ENCODE data around the gene TFIP11. TPM values are rescaled to one million over a fixed set of nuclear protein-coding genes. Genes with fewer than 3 reads are reported as not detected.

The TFIP11 gene
- total and polyA plus RNA-seq, 7 experiments from 2014 or later, result 25.8 to 107 (median 67.9) TPM

DNA sequence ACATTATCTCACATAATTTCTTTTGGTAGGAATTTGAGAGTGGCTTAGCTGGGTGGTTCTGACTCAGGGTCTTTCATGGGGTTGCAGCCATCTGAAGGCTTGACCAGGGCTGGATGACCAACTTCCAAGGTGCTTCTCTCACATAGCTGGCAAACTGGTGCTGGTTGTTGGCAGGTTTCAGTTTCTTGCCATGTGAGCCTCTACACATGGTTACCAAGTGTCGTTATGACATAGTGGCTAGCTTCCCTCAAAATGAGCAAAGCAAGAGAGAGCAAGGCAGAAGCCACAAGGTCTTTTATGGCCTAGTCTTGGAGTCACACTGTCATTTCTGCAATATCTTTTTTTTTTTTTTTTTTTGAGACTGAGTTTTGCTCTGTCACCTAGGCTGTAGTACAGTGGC is 4.2 kb upstream of the TFIP11 start:
- Histone ChIP-seq H3K4me1 (ENCODE audit: control insufficient read depth in 2 of 2, insufficient read depth in 2 of 2, low read length in 2 of 2) (peaks cover 4 to 10% of the 10 kb centered on the region in 2 donors), H3K27me3 (ENCODE audit: control insufficient read depth in 2 of 2, insufficient read depth in 2 of 2, low read length in 2 of 2) (no peaks in the 10 kb centered on the region), H3K9me3 (ENCODE audit: control insufficient read depth in 2 of 3, low read length in 3 of 3) (no peaks in the 10 kb centered on the region), H3K27ac (ENCODE audit: low read depth, low read length) (no peak overlapping the region), H3K36me3 (ENCODE audit: control insufficient read depth in 2 of 3, insufficient read depth in 3 of 3, low read length in 3 of 3) (peaks cover 0 to 7% (median 0%) of the 10 kb centered on the region in 3 experiments), H3K4me3 (ENCODE audit: low read length) (no peak overlapping the region)
- no peaks in the 10 kb centered on the region for H3K9me3 Mint-ChIP-seq
- no peak for ATAC-seq
- no peak overlapping the region for H3K27ac Mint-ChIP-seq
- H3K4me3 Mint-ChIP-seq, result no peak overlapping the region
- intact Hi-C loops (cut with micrococcal nuclease), result loop anchor here in 1 of 2 donors (10.0 kb wide), 1 partner anchor 92 kb away; the partner anchor contains the start of gene ASPHD2
- ChIA-PET CTCF (interaction anchor here (0.6 kb wide), 1 partner anchor 60 kb away, joined by 3 read pairs; no protein-coding TSS in a partner anchor), POLR2A (no interaction called here)
- peaks cover 13 to 29% (median 28%) of the 10 kb centered on the region in 7 donors for H3K4me1 Mint-ChIP-seq
- no peaks in the 10 kb centered on the region for H3K27me3 Mint-ChIP-seq
- DNase-seq, result no peak
- peaks cover 0 to 2% (median 0%) of the 10 kb centered on the region in 5 donors for H3K36me3 Mint-ChIP-seq

DNA sequence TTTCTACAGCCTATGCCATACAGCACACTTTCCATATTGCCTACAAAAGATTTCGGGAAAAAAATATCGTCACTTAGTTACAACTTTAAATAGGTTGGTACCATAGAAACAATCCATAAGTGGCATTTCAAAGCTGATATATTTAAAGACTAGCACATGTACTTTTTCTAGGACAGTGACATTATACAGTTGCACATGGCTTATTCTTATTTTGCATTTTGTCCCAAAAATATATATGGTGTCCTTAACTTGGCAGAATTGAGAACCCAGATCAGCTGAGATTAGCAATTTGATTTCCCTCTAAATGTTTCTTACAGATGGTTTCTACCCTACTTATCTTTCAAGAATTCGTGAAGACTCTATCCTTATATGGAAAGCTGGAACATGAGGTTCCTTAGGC is 3.7 kb upstream of the TFIP11 start:
- Mint-ChIP-seq H3K4me1 (peaks cover 18 to 34% (median 34%) of the 10 kb centered on the region in 7 donors), H3K4me3 (no peak overlapping the region), H3K36me3 (peaks cover 0 to 2% (median 0%) of the 10 kb centered on the region in 5 donors), H3K27ac (peak overlapping the region in 1 of 9 donors; percentile 65), H3K27me3 (no peaks in the 10 kb centered on the region), H3K9me3 (no peaks in the 10 kb centered on the region)
- H3K36me3 ChIP-seq (ENCODE audit: control insufficient read depth in 2 of 3, insufficient read depth in 3 of 3, low read length in 3 of 3), result peaks cover 0 to 7% (median 0%) of the 10 kb centered on the region in 3 experiments
- ChIA-PET POLR2A (interaction anchor here (1.1 kb wide), 1 partner anchor 32 kb away, joined by 3 read pairs; the partner anchor contains the start of genes HPS4 and SRRD), CTCF (interaction anchor here (0.6 kb wide), 1 partner anchor 61 kb away, joined by 3 read pairs; no protein-coding TSS in a partner anchor)
- no peaks in the 10 kb centered on the region for H3K27me3 ChIP-seq (ENCODE audit: control insufficient read depth in 2 of 2, insufficient read depth in 2 of 2, low read length in 2 of 2)
- intact Hi-C loops (cut with micrococcal nuclease), result loop anchor here in 1 of 2 donors (10.0 kb wide), 1 partner anchor 91 kb away; the partner anchor contains the start of gene ASPHD2
- H3K4me3 ChIP-seq (ENCODE audit: low read length), result no peak overlapping the region
- no peak for ATAC-seq
- DNase-seq, result no peak
- H3K9me3 ChIP-seq (ENCODE audit: control insufficient read depth in 2 of 3, low read length in 3 of 3), result no peaks in the 10 kb centered on the region
- no peak overlapping the region for H3K27ac ChIP-seq (ENCODE audit: low read depth, low read length)
- peaks cover 9 to 16% of the 10 kb centered on the region in 2 donors for H3K4me1 ChIP-seq (ENCODE audit: control insufficient read depth in 2 of 2, insufficient read depth in 2 of 2, low read length in 2 of 2)

DNA sequence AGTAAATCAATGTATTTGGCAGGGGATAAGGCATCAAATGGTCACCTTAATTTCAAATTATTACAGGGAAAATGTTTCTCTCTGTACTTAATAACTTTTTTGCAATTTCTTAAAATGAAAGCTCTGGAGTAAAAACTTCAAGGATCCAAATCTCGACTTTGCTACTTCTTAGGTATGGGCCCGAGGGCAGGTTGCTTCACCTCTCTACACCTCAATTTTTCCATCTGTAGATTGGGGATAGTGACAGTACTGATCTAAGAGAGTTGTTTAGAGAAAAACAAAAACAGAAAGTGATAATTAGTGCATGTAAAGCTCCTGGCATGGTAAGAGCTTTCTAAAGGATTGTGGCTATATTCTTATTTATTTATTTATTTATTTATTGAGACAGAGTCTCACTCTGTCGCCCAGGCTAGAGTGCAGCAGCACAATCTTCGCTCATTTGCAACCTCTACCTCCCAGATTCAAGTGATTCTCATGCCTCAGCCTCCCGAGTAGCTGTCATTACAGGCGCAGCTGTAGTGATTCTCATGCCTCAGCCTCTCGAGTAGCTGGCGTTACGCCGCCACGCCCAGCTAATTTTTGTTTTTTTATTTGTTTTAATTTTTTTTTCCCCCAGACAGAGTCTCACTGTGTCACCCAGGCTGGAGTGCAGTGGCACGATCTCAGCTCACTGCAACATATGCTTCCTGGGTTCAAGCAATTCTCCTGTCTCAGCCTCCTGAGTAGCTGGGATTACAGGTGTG is 2.3 kb upstream of the TFIP11 start:
- Histone ChIP-seq H3K9me3 (ENCODE audit: control insufficient read depth in 2 of 3, low read length in 3 of 3) (no peaks in the 10 kb centered on the region), H3K4me1 (ENCODE audit: control insufficient read depth in 2 of 2, insufficient read depth in 2 of 2, low read length in 2 of 2) (peaks cover 9 to 23% of the 10 kb centered on the region in 2 donors), H3K27ac (ENCODE audit: low read depth, low read length) (no peak overlapping the region), H3K36me3 (ENCODE audit: control insufficient read depth in 2 of 3, insufficient read depth in 3 of 3, low read length in 3 of 3) (peaks cover 0 to 15% (median 9%) of the 10 kb centered on the region in 3 experiments), H3K4me3 (ENCODE audit: low read length) (no peak overlapping the region), H3K27me3 (ENCODE audit: control insufficient read depth in 2 of 2, insufficient read depth in 2 of 2, low read length in 2 of 2) (no peaks in the 10 kb centered on the region)
- POLR2A ChIA-PET, result interaction anchor here (0.5 to 1.0 kb wide), 2 partner anchors 32 to 158 kb away, joined by 3 read pairs; no protein-coding TSS in a partner anchor
- H3K4me1 Mint-ChIP-seq, result peaks cover 21 to 46% (median 45%) of the 10 kb centered on the region in 7 donors
- no peaks in the 10 kb centered on the region for H3K9me3 Mint-ChIP-seq
- peak overlapping the region in 3 of 10 donors; percentile 54 to 70 (median 60) for H3K4me3 Mint-ChIP-seq
- H3K27ac Mint-ChIP-seq, result peak overlapping the region in 2 of 9 donors; percentile 27 to 99
- ATAC-seq (no peak), DNase-seq (no peak)
- intact Hi-C loops (cut with micrococcal nuclease), result loop anchor here in 1 of 2 donors (10.0 kb wide), 1 partner anchor 90 kb away; the partner anchor contains the start of gene ASPHD2
- no peaks in the 10 kb centered on the region for H3K27me3 Mint-ChIP-seq
- CTCF ChIA-PET, result interaction anchor here (0.6 to 1.0 kb wide), 3 partner anchors 31 to 1105 kb away, joined by 3 to 4 read pairs (median 3); partner anchors contain the start of genes HPS4 and SRRD
- peaks cover 3 to 6% (median 4%) of the 10 kb centered on the region in 5 donors for H3K36me3 Mint-ChIP-seq

DNA sequence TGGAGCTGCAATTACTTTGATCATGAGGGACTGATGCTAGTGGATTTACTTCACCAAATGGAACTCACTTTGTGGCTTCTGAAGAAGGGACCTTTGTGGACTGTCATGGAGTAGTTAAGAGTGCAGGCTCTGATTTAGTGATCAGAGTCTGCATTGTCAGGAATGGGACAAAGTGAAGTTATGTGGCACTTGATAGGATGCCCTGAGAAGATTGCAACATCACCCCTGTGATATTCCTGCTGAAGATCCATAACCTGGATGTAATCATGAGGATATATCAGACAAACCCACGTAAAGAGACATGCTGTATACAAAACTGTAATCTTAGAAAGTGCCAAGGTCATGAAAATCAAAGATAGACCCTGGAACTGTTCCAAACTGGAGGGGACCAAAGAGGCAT is 1.6 kb upstream of the TFIP11 start:
- H3K9me3 ChIP-seq (ENCODE audit: control insufficient read depth in 2 of 3, low read length in 3 of 3), result no peaks in the 10 kb centered on the region
- H3K36me3 ChIP-seq (ENCODE audit: control insufficient read depth in 2 of 3, insufficient read depth in 3 of 3, low read length in 3 of 3), result peaks cover 7 to 22% (median 13%) of the 10 kb centered on the region in 3 experiments
- peak overlapping the region in 8 of 10 donors; percentile 96 to 100 (median 99) for H3K4me3 Mint-ChIP-seq
- peaks cover 27 to 52% (median 50%) of the 10 kb centered on the region in 7 donors for H3K4me1 Mint-ChIP-seq
- peaks cover 8 to 12% (median 10%) of the 10 kb centered on the region in 5 donors for H3K36me3 Mint-ChIP-seq
- intact Hi-C loops (cut with micrococcal nuclease), result loop anchor here (2.0 to 10.0 kb wide), 2 partner anchors 77 to 89 kb away; partner anchors contain the start of genes TPST2 (in 2 of the 2) and ASPHD2 (in 1 of the 2)
- ATAC-seq (no peak), DNase-seq (no peak)
- peak overlapping the region in 3 of 9 donors; percentile 31 to 99 (median 97) for H3K27ac Mint-ChIP-seq
- no peak overlapping the region for H3K4me3 ChIP-seq (ENCODE audit: low read length)
- no peaks in the 10 kb centered on the region for H3K27me3 Mint-ChIP-seq
- H3K9me3 Mint-ChIP-seq, result no peaks in the 10 kb centered on the region
- H3K27ac ChIP-seq (ENCODE audit: low read depth, low read length), result no peak overlapping the region
- ChIA-PET POLR2A (interaction anchor here (3.9 kb wide), 1 partner anchor 30 kb away, joined by 47 read pairs; the partner anchor contains the start of genes HPS4 and SRRD), CTCF (no interaction called here)
- peaks cover 9 to 23% of the 10 kb centered on the region in 2 donors for H3K4me1 ChIP-seq (ENCODE audit: control insufficient read depth in 2 of 2, insufficient read depth in 2 of 2, low read length in 2 of 2)
- H3K27me3 ChIP-seq (ENCODE audit: control insufficient read depth in 2 of 2, insufficient read depth in 2 of 2, low read length in 2 of 2), result no peaks in the 10 kb centered on the region

DNA sequence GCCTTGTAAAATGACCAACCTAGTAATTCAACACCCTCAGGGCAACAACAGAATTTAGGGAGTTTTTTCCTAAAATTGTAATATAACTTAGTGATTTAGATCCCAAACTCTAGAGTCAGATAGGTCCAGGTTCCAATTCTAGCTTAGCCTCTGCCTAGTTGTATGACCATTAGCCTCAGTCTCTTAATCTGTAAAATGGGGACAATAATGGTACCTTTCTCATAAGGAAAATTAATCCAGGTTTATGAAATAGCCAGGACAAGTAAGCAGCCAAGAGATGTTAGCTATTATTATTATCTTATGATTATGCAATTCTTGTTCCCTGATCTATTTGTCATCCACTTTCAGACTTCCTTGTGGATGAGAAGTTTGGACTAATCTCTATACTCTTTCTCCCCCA is 4.1 kb downstream of the TFIP11 start:
- Mint-ChIP-seq H3K4me3 (no peak overlapping the region), H3K36me3 (peaks cover 8 to 36% (median 33%) of the 10 kb centered on the region in 5 donors), H3K9me3 (no peaks in the 10 kb centered on the region), H3K27ac (no peak overlapping the region), H3K27me3 (no peaks in the 10 kb centered on the region), H3K4me1 (peaks cover 32 to 59% (median 53%) of the 10 kb centered on the region in 7 donors)
- CTCF ChIA-PET, result interaction anchor here (0.6 kb wide), 1 partner anchor 1706 kb away, joined by 3 read pairs; no protein-coding TSS in a partner anchor
- H3K4me3 ChIP-seq (ENCODE audit: low read length), result no peak overlapping the region
- POLR2A ChIA-PET, result interaction anchor here (0.5 to 2.0 kb wide), 3 partner anchors 24 to 157 kb away, joined by 3 to 10 read pairs (median 3); partner anchors contain the start of genes HPS4 and SRRD
- peaks cover 17 to 35% of the 10 kb centered on the region in 2 donors for H3K4me1 ChIP-seq (ENCODE audit: control insufficient read depth in 2 of 2, insufficient read depth in 2 of 2, low read length in 2 of 2)
- no peak for DNase-seq
- H3K27me3 ChIP-seq (ENCODE audit: control insufficient read depth in 2 of 2, insufficient read depth in 2 of 2, low read length in 2 of 2), result no peaks in the 10 kb centered on the region
- H3K9me3 ChIP-seq (ENCODE audit: control insufficient read depth in 2 of 3, low read length in 3 of 3), result no peaks in the 10 kb centered on the region
- intact Hi-C loops (cut with micrococcal nuclease), result no loop called here
- ATAC-seq, result no peak
- H3K36me3 ChIP-seq (ENCODE audit: control insufficient read depth in 2 of 3, insufficient read depth in 3 of 3, low read length in 3 of 3), result peaks cover 27 to 71% (median 47%) of the 10 kb centered on the region in 3 experiments
- no peak overlapping the region for H3K27ac ChIP-seq (ENCODE audit: low read depth, low read length)

DNA sequence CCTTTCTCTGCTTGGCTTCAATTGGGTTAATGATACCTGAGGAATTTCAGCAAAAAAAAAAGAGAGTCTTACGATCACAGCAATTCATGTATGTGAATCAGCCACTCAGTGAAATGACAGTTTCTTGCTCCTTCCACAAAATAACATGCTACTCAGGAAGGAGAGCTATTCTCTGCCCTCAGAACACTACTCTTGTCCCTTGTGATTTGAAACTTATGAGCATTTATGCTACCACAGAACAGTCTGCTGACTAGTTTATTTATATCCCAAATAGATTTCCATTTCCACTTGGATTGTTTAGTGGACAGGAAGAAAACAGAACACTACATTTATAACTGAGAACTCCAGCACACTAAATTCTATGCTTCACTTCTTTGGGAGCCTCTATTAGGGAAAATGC is 8.5 kb downstream of the TFIP11 start:
- H3K27ac ChIP-seq (ENCODE audit: low read depth, low read length), result peak overlapping the region; percentile 32
- ATAC-seq (no peak), DNase-seq (no peak)
- no peaks in the 10 kb centered on the region for H3K27me3 ChIP-seq (ENCODE audit: control insufficient read depth in 2 of 2, insufficient read depth in 2 of 2, low read length in 2 of 2)
- Mint-ChIP-seq H3K27ac (peak overlapping the region in 8 of 9 donors; percentile 39 to 87 (median 70)), H3K36me3 (peaks cover 7 to 51% (median 39%) of the 10 kb centered on the region in 5 donors), H3K4me1 (peaks cover 17 to 30% (median 25%) of the 10 kb centered on the region in 7 donors), H3K9me3 (no peaks in the 10 kb centered on the region), H3K4me3 (peak overlapping the region in 6 of 10 donors; percentile 17 to 76 (median 62)), H3K27me3 (no peaks in the 10 kb centered on the region)
- intact Hi-C loops (cut with micrococcal nuclease), result loop anchor here (1.0 to 2.0 kb wide), 4 partner anchors 9 to 169 kb away; partner anchors contain the start of genes TFIP11 (in 1 of the 2) and TPST2 (in 1 of the 2)
- POLR2A ChIA-PET, result interaction anchor here (0.9 to 4.3 kb wide), 3 partner anchors 9 to 140 kb away, joined by 4 to 30 read pairs (median 8); partner anchors contain the start of genes HPS4, SRRD and TFIP11
- peaks cover 13 to 20% of the 10 kb centered on the region in 2 donors for H3K4me1 ChIP-seq (ENCODE audit: control insufficient read depth in 2 of 2, insufficient read depth in 2 of 2, low read length in 2 of 2)
- H3K36me3 ChIP-seq (ENCODE audit: control insufficient read depth in 2 of 3, insufficient read depth in 3 of 3, low read length in 3 of 3), result peaks cover 40 to 90% (median 62%) of the 10 kb centered on the region in 3 experiments
- H3K9me3 ChIP-seq (ENCODE audit: control insufficient read depth in 2 of 3, low read length in 3 of 3), result no peaks in the 10 kb centered on the region
- CTCF ChIA-PET, result interaction anchor here (1.1 to 3.7 kb wide), 3 partner anchors 23 to 161 kb away, joined by 3 to 20 read pairs (median 6); no protein-coding TSS in a partner anchor
- no peak overlapping the region for H3K4me3 ChIP-seq (ENCODE audit: low read length)

Data from naive thymus-derived CD4-positive, alpha-beta T cell (primary cell).